LNCAP (cell line): ENCODE results near the gene STPG4.

ENCODE experiments used
- TF ChIP-seq, protein P1 (sequence below): fragments of 450-650 bp; IDR thresholded peaks from 2 replicates; pipeline ENCODE4 v1.5.1; 2017; ENCODE audit warnings: mild to moderate bottlenecking

STPG4 gene, protein sequence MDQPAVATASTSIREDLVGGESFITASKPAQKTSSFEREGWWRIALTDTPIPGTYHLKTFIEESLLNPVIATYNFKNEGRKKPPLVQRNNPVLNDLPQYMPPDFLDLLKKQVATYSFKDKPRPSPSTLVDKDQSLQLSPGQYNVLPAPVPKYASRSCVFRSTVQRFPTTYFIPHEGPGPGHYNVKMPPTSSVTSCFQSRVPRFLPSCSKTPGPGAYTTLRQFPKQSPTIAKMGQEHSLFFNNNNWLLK

DNA sequence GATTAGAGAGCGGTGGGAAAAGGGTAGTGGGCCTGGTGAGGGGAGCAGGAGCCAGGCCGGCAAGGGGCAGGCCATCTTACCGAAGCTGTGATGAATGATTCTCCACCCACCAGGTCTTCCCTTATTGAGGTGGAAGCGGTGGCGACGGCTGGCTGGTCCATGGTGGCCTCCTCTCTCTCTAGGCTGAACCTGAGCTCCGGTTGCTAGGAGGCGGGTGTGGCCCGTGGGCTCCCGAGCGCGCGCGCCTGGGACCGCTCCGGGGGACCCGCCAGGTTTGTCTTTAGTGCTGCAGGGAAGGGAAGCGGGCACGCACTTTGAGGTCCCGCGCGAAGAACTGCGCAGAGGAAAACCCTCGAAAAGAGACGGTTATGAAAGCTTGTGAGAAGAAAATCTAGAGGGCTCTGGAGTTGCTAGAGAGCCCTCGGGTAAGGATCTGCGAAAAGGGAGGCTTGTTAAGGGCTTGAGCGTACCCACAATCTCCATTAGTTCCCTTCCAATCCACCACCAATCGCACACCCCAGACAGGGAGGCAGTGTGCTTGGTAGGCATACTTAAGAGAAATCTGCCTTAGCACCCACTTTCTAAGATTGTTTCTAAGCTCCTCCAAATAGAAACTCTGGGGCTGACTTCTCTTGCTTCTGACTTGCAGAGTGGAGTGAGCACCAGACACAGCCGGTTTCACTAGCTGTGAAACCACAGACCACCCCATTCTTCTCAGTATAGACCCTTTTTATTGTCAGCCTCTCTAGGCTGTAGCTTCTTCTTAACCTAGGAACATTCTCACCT lies at the start of gene STPG4:
TSS of gene STPG4 (minus strand) at position 218 of the 786 bp plus-strand sequence. CDS start at position 161, 57 bp downstream.
- TF ChIP-seq, protein P1, sequence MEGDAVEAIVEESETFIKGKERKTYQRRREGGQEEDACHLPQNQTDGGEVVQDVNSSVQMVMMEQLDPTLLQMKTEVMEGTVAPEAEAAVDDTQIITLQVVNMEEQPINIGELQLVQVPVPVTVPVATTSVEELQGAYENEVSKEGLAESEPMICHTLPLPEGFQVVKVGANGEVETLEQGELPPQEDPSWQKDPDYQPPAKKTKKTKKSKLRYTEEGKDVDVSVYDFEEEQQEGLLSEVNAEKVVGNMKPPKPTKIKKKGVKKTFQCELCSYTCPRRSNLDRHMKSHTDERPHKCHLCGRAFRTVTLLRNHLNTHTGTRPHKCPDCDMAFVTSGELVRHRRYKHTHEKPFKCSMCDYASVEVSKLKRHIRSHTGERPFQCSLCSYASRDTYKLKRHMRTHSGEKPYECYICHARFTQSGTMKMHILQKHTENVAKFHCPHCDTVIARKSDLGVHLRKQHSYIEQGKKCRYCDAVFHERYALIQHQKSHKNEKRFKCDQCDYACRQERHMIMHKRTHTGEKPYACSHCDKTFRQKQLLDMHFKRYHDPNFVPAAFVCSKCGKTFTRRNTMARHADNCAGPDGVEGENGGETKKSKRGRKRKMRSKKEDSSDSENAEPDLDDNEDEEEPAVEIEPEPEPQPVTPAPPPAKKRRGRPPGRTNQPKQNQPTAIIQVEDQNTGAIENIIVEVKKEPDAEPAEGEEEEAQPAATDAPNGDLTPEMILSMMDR = no peak

DNA sequence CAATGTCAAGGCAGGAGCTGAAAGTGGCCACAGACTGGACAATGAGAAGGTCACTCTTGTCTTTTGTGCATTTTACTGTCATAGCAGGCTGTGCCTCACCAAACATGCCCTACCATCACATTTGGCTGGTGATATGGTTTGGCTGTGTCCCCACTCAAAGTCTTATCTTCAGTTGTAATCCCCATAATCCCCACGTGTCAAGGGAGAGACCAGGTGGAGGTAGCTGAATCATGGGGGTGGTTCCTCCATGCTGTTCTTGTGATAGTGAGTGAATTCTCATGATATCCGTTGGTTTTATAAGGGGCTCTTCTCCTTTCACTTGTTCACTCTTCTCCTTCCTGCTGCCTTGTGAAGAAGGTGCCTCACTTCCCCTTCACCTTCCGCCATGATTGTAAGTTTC lies 49.6 kb upstream of the STPG4 start:
- TF ChIP-seq, protein P1 = no peak

DNA sequence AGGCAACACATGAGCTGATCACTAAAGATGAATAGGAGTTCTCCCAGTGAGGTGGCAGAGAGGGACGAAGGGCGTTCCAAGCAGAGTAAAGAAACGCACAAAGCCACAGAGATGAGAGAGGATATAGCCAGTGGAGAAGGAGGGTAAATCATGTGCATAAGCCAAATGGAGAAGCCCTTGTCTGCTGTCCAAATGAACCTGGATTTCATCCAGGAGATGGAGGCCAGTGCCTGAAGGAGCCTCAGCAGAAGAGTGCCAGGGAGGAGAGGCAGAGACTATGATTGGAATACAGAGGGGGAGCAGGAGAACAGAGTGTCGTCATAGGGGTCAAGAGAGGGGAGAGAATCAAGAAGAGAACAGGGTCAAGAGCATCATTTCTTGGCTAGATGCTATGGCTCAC lies 48.9 kb upstream of the STPG4 start:
- TF ChIP-seq, protein P1 = no peak

DNA sequence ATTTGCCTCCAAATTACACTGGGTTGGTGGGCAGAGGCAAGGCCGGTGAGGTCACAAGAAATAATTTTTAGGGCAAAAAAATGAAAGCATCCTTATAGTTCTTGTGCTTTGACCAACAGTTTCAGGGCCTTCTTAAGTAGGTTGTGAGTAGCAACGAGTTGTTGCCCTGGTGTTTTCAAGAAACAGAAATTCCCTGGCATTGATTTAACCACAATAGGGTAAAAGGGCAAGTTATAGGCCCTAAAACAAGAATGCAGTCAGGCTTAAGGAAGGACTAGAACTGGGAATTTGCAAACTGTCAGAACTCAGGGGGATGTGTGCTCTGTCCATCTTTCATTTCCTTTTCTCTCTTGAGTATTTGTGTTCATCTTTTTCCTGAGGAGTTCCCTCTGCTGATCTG lies 46.1 kb upstream of the STPG4 start:
- TF ChIP-seq, protein P1 = no peak

DNA sequence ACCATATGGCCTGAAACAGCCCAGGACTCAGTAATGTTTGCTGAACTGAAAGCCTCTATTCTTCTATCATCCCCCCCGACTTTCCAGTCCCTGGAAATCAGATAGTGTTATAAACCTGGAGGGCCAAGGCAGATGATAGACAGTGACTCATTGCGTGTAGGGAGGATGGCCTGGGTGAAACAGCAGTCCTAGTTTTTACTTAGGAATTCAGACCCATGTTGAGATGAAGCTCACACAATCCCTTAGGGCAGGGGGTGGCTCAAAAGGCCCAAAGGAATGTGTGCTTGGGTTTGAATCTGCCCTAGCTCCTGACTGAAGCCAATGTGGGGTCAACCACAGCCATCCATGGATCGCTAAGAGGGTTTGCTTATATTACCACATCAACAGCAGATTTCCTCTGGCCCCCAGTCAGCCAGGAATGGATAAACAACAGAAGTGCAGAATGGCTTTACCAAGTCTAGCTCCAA lies 43.9 kb upstream of the STPG4 start:
- TF ChIP-seq, protein P1 = no peak

DNA sequence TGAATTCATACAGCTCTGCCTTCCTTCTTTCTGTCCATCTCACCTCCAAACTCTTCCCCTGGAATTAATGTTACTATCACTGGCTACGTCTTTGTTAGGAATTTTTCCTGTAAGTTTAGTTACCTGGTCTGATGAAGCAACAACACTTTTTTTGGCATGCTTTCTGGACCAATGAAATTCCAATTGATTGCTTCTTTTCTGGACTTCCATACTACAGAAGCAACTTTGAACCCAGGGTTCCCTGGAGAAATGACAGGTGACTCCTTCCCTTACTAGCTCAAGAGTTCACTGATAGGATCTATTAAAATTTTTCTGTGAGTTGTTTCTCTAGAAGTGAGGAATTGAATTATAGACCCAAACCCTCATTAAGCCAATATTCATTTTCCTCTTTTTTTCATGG lies 41.4 kb upstream of the STPG4 start:
- TF ChIP-seq, protein P1 = no peak

DNA sequence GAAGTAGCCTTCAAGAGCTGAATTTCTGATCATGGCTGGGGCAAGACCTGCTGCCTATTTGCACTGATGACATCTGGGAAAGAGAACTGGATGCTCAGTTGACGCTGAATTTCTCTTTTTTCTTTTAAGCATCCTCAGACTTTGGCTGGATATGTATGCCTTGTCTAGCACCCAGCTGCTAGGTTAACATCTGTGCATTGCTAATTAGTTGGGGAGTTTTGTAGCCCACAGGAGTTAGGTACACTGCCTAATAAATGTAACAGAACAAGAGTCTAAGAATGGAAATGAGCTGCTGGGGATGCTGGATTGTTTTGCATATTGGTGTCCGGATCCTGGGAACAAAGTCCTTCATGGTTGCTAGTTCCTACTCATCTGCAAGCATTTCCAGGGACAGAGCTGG lies 40.9 kb upstream of the STPG4 start:
- TF ChIP-seq, protein P1 = no peak
